DND-41 (cell line): ENCODE results near the gene KRTAP13-2.

Experiments
- ATAC-seq: fragments of 200-7000 bp; cut with Tn5 transposase; 3 replicates; pipeline ENCODE4 v1.9.1; 2021; ENCODE audit warnings: low read depth; ENCODE audit not compliant: insufficient read depth
- DNase-seq: peaks from one replicate; pipeline ENCODE4 v3.0.0-alpha.2; 2020
- H2AFZ ChIP-seq: 2 replicates; pipeline ENCODE4 v1.6.0; 2012; ENCODE audit warnings: low read depth, low read length
- H3K27ac ChIP-seq: 2 replicates; pipeline ENCODE4 v1.5.1; 2012; ENCODE audit warnings: low read length, inconsistent platforms
- H3K27me3 ChIP-seq: fragments of 200-600 bp; sonication (generic); 2 replicates; pipeline ENCODE4 v1.6.0; 2012; ENCODE audit warnings: low read length, mild to moderate bottlenecking, inconsistent platforms; ENCODE audit not compliant: insufficient read depth, poor library complexity
- H3K36me3 ChIP-seq: 2 replicates; pipeline ENCODE4 v1.5.1; 2012; ENCODE audit warnings: low read length, inconsistent platforms; ENCODE audit not compliant: insufficient read depth
- H3K4me1 ChIP-seq: 2 replicates; pipeline ENCODE4 v1.5.1; 2012; ENCODE audit warnings: mild to moderate bottlenecking, low read length; ENCODE audit not compliant: insufficient read depth
- H3K4me2 ChIP-seq: 2 replicates; pipeline ENCODE4 v1.6.0; 2012; ENCODE audit warnings: mild to moderate bottlenecking, moderate library complexity, low read length, inconsistent platforms; ENCODE audit not compliant: insufficient read depth
- H3K4me3 ChIP-seq, 2 experiments: fragments of 200-600 bp in 1 of 2; shearing (Covaris generic) in 1 of 2; 2 replicates each; pipeline ENCODE4 v1.5.1; 2012 to 2016; ENCODE audit warnings: inconsistent platforms in 2 of 2, low read length in 2 of 2, mild to moderate bottlenecking in 2 of 2, low read depth in 1 of 2, moderate library complexity in 1 of 2
- H3K79me2 ChIP-seq: 2 replicates; pipeline ENCODE4 v1.6.0; 2012; ENCODE audit warnings: low read length, inconsistent platforms; ENCODE audit not compliant: insufficient read depth
- H3K9ac ChIP-seq: 2 replicates; pipeline ENCODE4 v1.6.0; 2012; ENCODE audit warnings: low read depth, mild to moderate bottlenecking, inconsistent platforms, low read length, moderate library complexity
- H3K9me3 ChIP-seq: 2 replicates; pipeline ENCODE4 v1.5.1; 2012; ENCODE audit warnings: low read length, moderate library complexity, mild to moderate bottlenecking, inconsistent platforms; ENCODE audit not compliant: insufficient read depth, severe bottlenecking
- H4K20me1 ChIP-seq: 2 replicates; pipeline ENCODE4 v1.6.0; 2012; ENCODE audit warnings: low read length; ENCODE audit not compliant: insufficient read depth
- CTCF ChIP-seq: IDR thresholded peaks from 2 replicates; pipeline ENCODE4 v1.5.1; 2012; ENCODE audit warnings: borderline replicate concordance, low read length, moderate library complexity, mild to moderate bottlenecking; ENCODE audit not compliant: poor library complexity, severe bottlenecking; ENCODE audit errors: extremely low read depth
- EZH2 ChIP-seq: IDR thresholded peaks from 3 replicates; pipeline ENCODE4 v1.6.1; 2012; ENCODE audit warnings: borderline replicate concordance, low read depth, mild to moderate bottlenecking, moderate library complexity, low read length, inconsistent platforms; ENCODE audit not compliant: severe bottlenecking

Gene KRTAP13-2

GRCh38 chr21:30338717-30339116, 33.4 kb downstream of the KRTAP13-2 start:
- Histone ChIP-seq H3K36me3 (no peaks in the 10 kb centered on the region), H3K9ac (no peak overlapping the region), H3K4me1 (no peaks in the 10 kb centered on the region), H4K20me1 (no peaks in the 10 kb centered on the region), H3K9me3 (no peaks in the 10 kb centered on the region), H2AFZ (no peak overlapping the region), H3K79me2 (no peaks in the 10 kb centered on the region), H3K27me3 (peaks cover 5% of the 10 kb centered on the region), H3K27ac (no peak overlapping the region), H3K4me3 (no peak overlapping the region), H3K4me2 (no peak overlapping the region)
- DNase-seq (no peak), ATAC-seq (no peak)
- TF ChIP-seq CTCF, result no peak
- no peak for TF ChIP-seq EZH2

- H3K27me3 ChIP-seq, result peaks cover 5% of the 10 kb centered on the region
- H3K4me2 ChIP-seq, result no peak overlapping the region
- no peak for ATAC-seq
- no peak overlapping the region for H2AFZ ChIP-seq
- no peak for DNase-seq
- no peaks in the 10 kb centered on the region for H3K9me3 ChIP-seq
- no peak overlapping the region for H3K4me3 ChIP-seq
- no peaks in the 10 kb centered on the region for H3K79me2 ChIP-seq
- no peaks in the 10 kb centered on the region for H3K36me3 ChIP-seq
- H3K27ac ChIP-seq, result no peak overlapping the region
- TF ChIP-seq EZH2, result no peak
- TF ChIP-seq CTCF, result no peak
- H3K4me1 ChIP-seq, result no peaks in the 10 kb centered on the region
- no peak overlapping the region for H3K9ac ChIP-seq
- H4K20me1 ChIP-seq, result no peaks in the 10 kb centered on the region
These were observed 34.3 kb downstream of the KRTAP13-2 start for GRCh38 chr21:30337772-30338171.

- no peaks in the 10 kb centered on the region for H4K20me1 ChIP-seq
- no peak within 1 kb of the TSS for H3K4me2 ChIP-seq
- DNase-seq, result no peak
- peaks cover 5% of the 10 kb centered on the region for H3K27me3 ChIP-seq
- TF ChIP-seq EZH2 (no peak), CTCF (no peak)
- no peak within 1 kb of the TSS for H3K4me3 ChIP-seq
- no peak within 1 kb of the TSS for H2AFZ ChIP-seq
- no peak within 1 kb of the TSS for H3K27ac ChIP-seq
- no peaks in the 10 kb centered on the region for H3K9me3 ChIP-seq
- H3K9ac ChIP-seq, result no peak within 1 kb of the TSS
- no peaks in the 10 kb centered on the region for H3K36me3 ChIP-seq
- no peak for ATAC-seq
- no peaks in the 10 kb centered on the region for H3K4me1 ChIP-seq
- no peaks in the 10 kb centered on the region for H3K79me2 ChIP-seq
These were observed 34.8 kb downstream of the KRTAP13-2 start, which contains the start of gene KRTAP27-1 for GRCh38 chr21:30337276-30337744. Gene KRTAP27-1, minus strand, starts transcription at chr21:30337694. Its CDS starts 26 bp downstream, at chr21:30337668.

GRCh38 chr21:30336596-30336995, 35.5 kb downstream of the KRTAP13-2 start:
- H3K9ac ChIP-seq, result no peak overlapping the region
- H3K79me2 ChIP-seq, result no peaks in the 10 kb centered on the region
- TF ChIP-seq CTCF, result no peak
- no peak for TF ChIP-seq EZH2
- H3K27ac ChIP-seq, result no peak overlapping the region
- no peak overlapping the region for H3K4me3 ChIP-seq
- H4K20me1 ChIP-seq, result no peaks in the 10 kb centered on the region
- no peak overlapping the region for H3K4me2 ChIP-seq
- H3K27me3 ChIP-seq, result peaks cover 5% of the 10 kb centered on the region
- H3K36me3 ChIP-seq, result no peaks in the 10 kb centered on the region
- ATAC-seq, result no peak
- no peaks in the 10 kb centered on the region for H3K4me1 ChIP-seq
- no peaks in the 10 kb centered on the region for H3K9me3 ChIP-seq
- no peak for DNase-seq
- no peak overlapping the region for H2AFZ ChIP-seq
